Esophagus squamous epithelium (tissue), 4 donors: ENCODE data around the gene CAMTA1.

Experiments
- POLR2A ChIP-seq, 4 donors: fragments of 450-650 bp; IDR thresholded peaks; one replicate each; pipeline ENCODE4 v1.6.1; 2017; ENCODE audit warnings: antibody characterized with exemption in 4 of 4, mild to moderate bottlenecking in 4 of 4, moderate library complexity in 3 of 4
- TF ChIP-seq, protein P1 (sequence below), 6 experiments: fragments of 450-650 bp in 4 of 6; fragments of 200-600 bp in 2 of 6; sonication (generic) in 2 of 6; IDR thresholded peaks; one replicate each; pipeline ENCODE4 v1.5.1; 2016 to 2019; ENCODE audit warnings: antibody characterized with exemption in 6 of 6, mild to moderate bottlenecking in 4 of 6, moderate library complexity in 4 of 6

DNA sequence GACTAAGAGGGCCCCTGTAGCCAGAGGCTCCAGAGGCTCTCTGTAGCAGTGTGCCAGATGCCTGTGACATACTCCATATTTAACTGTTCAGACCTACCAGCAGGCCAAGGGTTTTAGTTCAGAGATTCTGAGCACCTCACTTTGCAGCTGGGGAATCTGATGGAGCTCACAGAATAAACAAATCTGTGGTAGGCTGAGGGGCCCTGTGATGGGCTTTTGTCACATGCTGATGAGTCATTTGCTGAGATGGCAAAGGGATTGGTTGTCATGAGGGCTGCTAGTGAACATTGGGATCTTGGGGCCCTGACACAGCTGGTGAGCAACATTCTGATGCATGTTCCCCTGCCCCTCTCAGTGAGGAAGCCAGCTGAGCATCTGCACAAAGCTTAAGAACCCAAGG is 482.2 kb downstream of the CAMTA1 start:
- TF ChIP-seq, protein P1, sequence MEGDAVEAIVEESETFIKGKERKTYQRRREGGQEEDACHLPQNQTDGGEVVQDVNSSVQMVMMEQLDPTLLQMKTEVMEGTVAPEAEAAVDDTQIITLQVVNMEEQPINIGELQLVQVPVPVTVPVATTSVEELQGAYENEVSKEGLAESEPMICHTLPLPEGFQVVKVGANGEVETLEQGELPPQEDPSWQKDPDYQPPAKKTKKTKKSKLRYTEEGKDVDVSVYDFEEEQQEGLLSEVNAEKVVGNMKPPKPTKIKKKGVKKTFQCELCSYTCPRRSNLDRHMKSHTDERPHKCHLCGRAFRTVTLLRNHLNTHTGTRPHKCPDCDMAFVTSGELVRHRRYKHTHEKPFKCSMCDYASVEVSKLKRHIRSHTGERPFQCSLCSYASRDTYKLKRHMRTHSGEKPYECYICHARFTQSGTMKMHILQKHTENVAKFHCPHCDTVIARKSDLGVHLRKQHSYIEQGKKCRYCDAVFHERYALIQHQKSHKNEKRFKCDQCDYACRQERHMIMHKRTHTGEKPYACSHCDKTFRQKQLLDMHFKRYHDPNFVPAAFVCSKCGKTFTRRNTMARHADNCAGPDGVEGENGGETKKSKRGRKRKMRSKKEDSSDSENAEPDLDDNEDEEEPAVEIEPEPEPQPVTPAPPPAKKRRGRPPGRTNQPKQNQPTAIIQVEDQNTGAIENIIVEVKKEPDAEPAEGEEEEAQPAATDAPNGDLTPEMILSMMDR (IDR thresholded peaks at IDR 0.05) = no peak
- TF ChIP-seq POLR2A (IDR thresholded peaks at IDR 0.05) = no peak
